Measurements from ENCODE around the gene CSNK1D. TPM values are rescaled to one million over a fixed set of nuclear protein-coding genes. Genes with fewer than 3 reads are reported as not detected.
"Not testable (repeated sequence)": the region's sequence is repeated elsewhere in the genome, so short reads cannot be mapped to it uniquely, and the experiment has no call there.

The CSNK1D gene
- total and polyA plus RNA-seq, 2 experiments from 2014 or later: 35.1 to 102 TPM

GRCh38 chr17:82258555-82258954 lies 14.9 kb downstream of the CSNK1D start:
- H3K9me2 ChIP-seq (ENCODE audit: insufficient read depth): no peaks in the 10 kb centered on the region
- no peak for TF ChIP-seq EZH2 (IDR thresholded peaks at IDR 0.05; ENCODE audit: insufficient read depth, poor library complexity, severe bottlenecking)
- no peak for TF ChIP-seq EZH2phosphoT487 (IDR thresholded peaks at IDR 0.05; ENCODE audit: insufficient read depth, low read depth)
- no peak overlapping the region for H3K4me3 ChIP-seq
- H3K4me1 ChIP-seq (ENCODE audit: insufficient read depth): no peaks in the 10 kb centered on the region
- no peak overlapping the region for H3K9ac ChIP-seq
- 86 to 89% methylated on average over 5 of the region's 5 CpGs for WGBS, 2 experiments (ENCODE audit: low coverage in 1 of 2, low lambda C conversion rate in 2 of 2, missing lambda C conversion rate in 2 of 2)
- H3K9me3 ChIP-seq (ENCODE audit: low read depth): no peaks in the 10 kb centered on the region
- in situ Hi-C loops (cut with MboI): no loop called here
- no peak overlapping the region for H3K27ac ChIP-seq
- H3F3A ChIP-seq (ENCODE audit: insufficient read depth): peaks cover 20% of the 10 kb centered on the region
- no peak overlapping the region for H3K4me2 ChIP-seq (ENCODE audit: unreplicated experiment)
- no peak overlapping the region for H2AFZ ChIP-seq
- H3K36me3 ChIP-seq (ENCODE audit: low read depth): peaks cover 57% of the 10 kb centered on the region; the same call in 1 of the 2 replicates
- no peaks in the 10 kb centered on the region for H3K27me3 ChIP-seq (replicated peaks; ENCODE audit: insufficient read depth)
- DNase-seq: no peak
- H4K20me1 ChIP-seq (ENCODE audit: insufficient read depth): peaks cover 7% of the 10 kb centered on the region; the same call in 1 of the 2 replicates
- H3K79me2 ChIP-seq (ENCODE audit: insufficient read depth): peaks cover 88% of the 10 kb centered on the region

DNA sequence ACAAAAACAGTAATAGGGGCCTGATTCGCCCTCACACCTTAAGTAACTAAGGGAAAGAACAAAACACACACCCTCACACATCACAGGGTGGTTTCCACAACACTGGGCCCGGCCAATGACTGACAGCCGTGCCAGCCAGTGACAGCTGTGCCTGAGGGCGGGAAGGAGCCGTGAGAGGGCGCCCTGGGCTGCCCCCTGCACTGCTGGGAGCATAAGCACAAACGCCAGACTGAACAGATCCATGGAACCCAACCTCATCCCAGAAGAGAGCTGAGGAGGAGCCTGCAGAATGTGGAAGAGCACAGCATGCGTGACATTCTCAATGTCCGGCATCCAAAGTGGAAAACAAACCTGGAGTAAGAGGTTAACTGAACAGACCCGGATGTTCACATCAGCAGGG lies 16.0 kb downstream of the CSNK1D start:
- Histone ChIP-seq H3K4me2 (ENCODE audit: unreplicated experiment) (no peak overlapping the region), H3K79me2 (ENCODE audit: insufficient read depth) (peaks cover 88% of the 10 kb centered on the region), H3K4me1 (ENCODE audit: insufficient read depth) (no peaks in the 10 kb centered on the region), H3F3A (ENCODE audit: insufficient read depth) (peaks cover 31% of the 10 kb centered on the region), H4K20me1 (ENCODE audit: insufficient read depth) (peaks cover 4% of the 10 kb centered on the region; the same call in 1 of the 2 replicates), H3K9me2 (ENCODE audit: insufficient read depth) (no peaks in the 10 kb centered on the region), H3K27ac (peak overlapping the region; percentile 23; the same call in 1 of the 2 replicates), H3K4me3 (no peak overlapping the region), H3K9me3 (ENCODE audit: low read depth) (no peaks in the 10 kb centered on the region), H3K27me3 (replicated peaks; ENCODE audit: insufficient read depth) (no peaks in the 10 kb centered on the region), H3K36me3 (ENCODE audit: low read depth) (peaks cover 66% of the 10 kb centered on the region), H2AFZ (no peak overlapping the region), H3K9ac (no peak overlapping the region)
- TF ChIP-seq EZH2 (IDR thresholded peaks at IDR 0.05; ENCODE audit: insufficient read depth, poor library complexity, severe bottlenecking): no peak
- no peak for TF ChIP-seq EZH2phosphoT487 (IDR thresholded peaks at IDR 0.05; ENCODE audit: insufficient read depth, low read depth)
- in situ Hi-C loops (cut with MboI): no loop called here
- peak; percentile 50 for DNase-seq
- 69 to 75% methylated on average over 10 of the region's 10 CpGs for WGBS, 2 experiments (ENCODE audit: low coverage in 1 of 2, low lambda C conversion rate in 2 of 2, missing lambda C conversion rate in 2 of 2)

GRCh38 chr17:82256242-82256885 lies 17.1 kb downstream of the CSNK1D start:
- H3K9me2 ChIP-seq (ENCODE audit: insufficient read depth): no peaks in the 10 kb centered on the region
- no peaks in the 10 kb centered on the region for H3K9me3 ChIP-seq (ENCODE audit: low read depth)
- no peaks in the 10 kb centered on the region for H3K4me1 ChIP-seq (ENCODE audit: insufficient read depth)
- peaks cover 65% of the 10 kb centered on the region for H3K36me3 ChIP-seq (ENCODE audit: low read depth)
- no peak overlapping the region for H2AFZ ChIP-seq
- H3K27me3 ChIP-seq (replicated peaks; ENCODE audit: insufficient read depth): no peaks in the 10 kb centered on the region
- peaks cover 39% of the 10 kb centered on the region for H3F3A ChIP-seq (ENCODE audit: insufficient read depth)
- no peak overlapping the region for H3K4me2 ChIP-seq (ENCODE audit: unreplicated experiment)
- H4K20me1 ChIP-seq (ENCODE audit: insufficient read depth): peaks cover 4% of the 10 kb centered on the region; the same call in 1 of the 2 replicates
- DNase-seq: no peak
- no peak overlapping the region for H3K4me3 ChIP-seq
- no peak overlapping the region for H3K9ac ChIP-seq
- in situ Hi-C loops (cut with MboI): no loop called here
- H3K79me2 ChIP-seq (ENCODE audit: insufficient read depth): peaks cover 88% of the 10 kb centered on the region
- TF ChIP-seq EZH2phosphoT487 (IDR thresholded peaks at IDR 0.05; ENCODE audit: insufficient read depth, low read depth): no peak
- TF ChIP-seq EZH2 (IDR thresholded peaks at IDR 0.05; ENCODE audit: insufficient read depth, poor library complexity, severe bottlenecking): no peak
- WGBS, 2 experiments (ENCODE audit: low coverage in 1 of 2, low lambda C conversion rate in 2 of 2, missing lambda C conversion rate in 2 of 2): 88 to 90% methylated on average over 14 of the region's 14 CpGs
- no peak overlapping the region for H3K27ac ChIP-seq

GRCh38 chr17:82255402-82255972 lies 18.0 kb downstream of the CSNK1D start:
- 82 to 85% methylated on average over 15 of the region's 15 CpGs for WGBS, 2 experiments (ENCODE audit: low coverage in 1 of 2, low lambda C conversion rate in 2 of 2, missing lambda C conversion rate in 2 of 2)
- in situ Hi-C loops (cut with MboI): no loop called here
- Histone ChIP-seq H3K9me3 (ENCODE audit: low read depth) (no peaks in the 10 kb centered on the region), H3K9ac (no peak overlapping the region), H4K20me1 (ENCODE audit: insufficient read depth) (peaks cover 4% of the 10 kb centered on the region; the same call in 1 of the 2 replicates), H3F3A (ENCODE audit: insufficient read depth) (peaks cover 39% of the 10 kb centered on the region), H3K36me3 (ENCODE audit: low read depth) (peaks cover 65% of the 10 kb centered on the region), H3K79me2 (ENCODE audit: insufficient read depth) (peaks cover 88% of the 10 kb centered on the region), H3K4me3 (no peak overlapping the region), H3K4me1 (ENCODE audit: insufficient read depth) (no peaks in the 10 kb centered on the region), H3K27ac (no peak overlapping the region), H2AFZ (no peak overlapping the region), H3K4me2 (ENCODE audit: unreplicated experiment) (no peak overlapping the region), H3K27me3 (replicated peaks; ENCODE audit: insufficient read depth) (no peaks in the 10 kb centered on the region), H3K9me2 (ENCODE audit: insufficient read depth) (no peaks in the 10 kb centered on the region)
- DNase-seq: no peak
- TF ChIP-seq EZH2 (IDR thresholded peaks at IDR 0.05; ENCODE audit: insufficient read depth, poor library complexity, severe bottlenecking) (no peak), EZH2phosphoT487 (IDR thresholded peaks at IDR 0.05; ENCODE audit: insufficient read depth, low read depth) (no peak)

DNA sequence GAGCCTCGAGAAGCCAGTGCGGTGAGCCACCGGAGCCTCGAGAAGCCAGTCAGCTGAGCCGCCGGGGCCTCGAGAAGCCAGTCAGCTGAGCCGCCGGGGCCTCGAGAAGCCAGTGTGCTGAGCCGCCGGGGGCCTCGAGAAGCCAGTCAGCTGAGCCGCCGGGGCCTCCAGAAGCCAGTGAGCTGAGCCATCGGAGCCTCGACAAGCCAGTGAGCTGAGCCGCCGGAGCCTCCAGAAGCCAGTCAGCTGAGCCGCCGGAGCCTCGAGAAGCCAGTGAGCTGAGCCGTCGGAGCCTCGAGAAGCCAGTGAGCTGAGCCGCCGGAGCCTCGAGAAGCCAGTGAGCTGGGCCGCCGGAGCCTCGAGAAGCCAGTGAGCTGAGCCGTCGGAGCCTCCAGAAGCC lies 18.8 kb downstream of the CSNK1D start:
- WGBS, 2 experiments (ENCODE audit: low coverage in 1 of 2, low lambda C conversion rate in 2 of 2, missing lambda C conversion rate in 2 of 2): 94% methylated on average over 33 of the region's 33 CpGs; no CpG with 5 or more reads in 1 of the 2 experiments
- H3K4me2 ChIP-seq (ENCODE audit: unreplicated experiment); H3K9me3 ChIP-seq (ENCODE audit: low read depth); H3K4me1 ChIP-seq (ENCODE audit: insufficient read depth); H4K20me1 ChIP-seq (ENCODE audit: insufficient read depth); H3K9ac ChIP-seq; H3K27me3 ChIP-seq (replicated peaks; ENCODE audit: insufficient read depth); H2AFZ ChIP-seq; in situ Hi-C loops (cut with MboI); H3K4me3 ChIP-seq; H3K27ac ChIP-seq; DNase-seq; H3K9me2 ChIP-seq (ENCODE audit: insufficient read depth): not testable (repeated sequence)
- peaks cover 88% of the 10 kb centered on the region for H3K79me2 ChIP-seq (ENCODE audit: insufficient read depth)
- peaks cover 38% of the 10 kb centered on the region for H3F3A ChIP-seq (ENCODE audit: insufficient read depth)
- peaks cover 66% of the 10 kb centered on the region for H3K36me3 ChIP-seq (ENCODE audit: low read depth)

- H3K9ac ChIP-seq; H3K27me3 ChIP-seq (replicated peaks; ENCODE audit: insufficient read depth); in situ Hi-C loops (cut with MboI); H3K9me3 ChIP-seq (ENCODE audit: low read depth); H3K27ac ChIP-seq; H3K4me2 ChIP-seq (ENCODE audit: unreplicated experiment); H2AFZ ChIP-seq; H4K20me1 ChIP-seq (ENCODE audit: insufficient read depth); H3K4me3 ChIP-seq; DNase-seq; H3K4me1 ChIP-seq (ENCODE audit: insufficient read depth); H3K9me2 ChIP-seq (ENCODE audit: insufficient read depth): not testable (repeated sequence)
- Histone ChIP-seq H3F3A (ENCODE audit: insufficient read depth) (peaks cover 32% of the 10 kb centered on the region), H3K79me2 (ENCODE audit: insufficient read depth) (peaks cover 88% of the 10 kb centered on the region), H3K36me3 (ENCODE audit: low read depth) (peaks cover 61% of the 10 kb centered on the region)
- 97% methylated on average over 39 of the region's 39 CpGs; no CpG with 5 or more reads in 1 of the 2 experiments for WGBS, 2 experiments (ENCODE audit: low coverage in 1 of 2, low lambda C conversion rate in 2 of 2, missing lambda C conversion rate in 2 of 2)
Observed at GRCh38 chr17:82254096-82254495, 19.4 kb downstream of the CSNK1D start.

Data from GM23248 (cell line).